ENCODE data around the gene GPR34. TPM values are rescaled to one million over a fixed set of nuclear protein-coding genes. Genes with fewer than 3 reads are reported as not detected.

GPR34 gene
- polyA plus RNA-seq, 3 donors, result 1.9 to 6.1 (median 5.1) TPM

DNA sequence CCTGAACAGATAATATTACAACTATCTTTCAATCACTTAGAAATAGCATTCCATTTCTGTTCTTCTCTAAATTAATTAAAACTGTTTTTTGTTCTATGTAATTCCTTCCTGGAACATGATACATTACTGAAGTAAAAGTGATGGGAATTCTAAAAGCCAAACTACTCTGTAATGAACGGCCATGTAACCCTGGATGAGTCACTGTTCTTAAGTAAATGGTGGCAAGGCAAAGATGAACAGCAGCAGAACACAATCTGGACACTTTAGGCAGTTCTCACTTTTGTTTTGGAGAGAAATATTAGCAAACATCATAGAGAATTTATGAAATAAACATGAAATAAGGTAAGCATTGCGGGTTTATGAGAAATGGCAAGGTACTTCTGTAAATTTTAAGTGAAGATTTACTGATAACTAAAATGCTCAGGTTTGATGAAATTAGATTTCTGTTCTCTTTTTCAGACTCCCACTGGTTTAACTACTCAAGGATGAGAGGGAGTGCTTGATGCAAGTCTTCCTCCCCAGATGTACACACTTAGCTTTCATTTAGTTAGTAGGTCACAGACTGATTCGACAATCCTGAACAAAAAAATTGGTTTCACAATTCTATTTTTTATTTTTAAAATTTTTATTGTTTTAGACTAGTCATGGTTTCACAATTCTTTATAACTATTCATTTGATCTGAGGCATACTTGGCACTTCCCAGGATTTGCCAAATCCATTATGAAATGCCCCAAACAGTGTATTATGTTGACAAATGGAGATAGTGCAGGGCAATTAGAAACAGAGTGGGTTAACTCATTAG is 34.2 kb downstream of the GPR34 start:
- no peak for DNase-seq (ENCODE audit: extremely low read depth in 1 of 11, low read depth in 9 of 11, low spot score in 4 of 11)

DNA sequence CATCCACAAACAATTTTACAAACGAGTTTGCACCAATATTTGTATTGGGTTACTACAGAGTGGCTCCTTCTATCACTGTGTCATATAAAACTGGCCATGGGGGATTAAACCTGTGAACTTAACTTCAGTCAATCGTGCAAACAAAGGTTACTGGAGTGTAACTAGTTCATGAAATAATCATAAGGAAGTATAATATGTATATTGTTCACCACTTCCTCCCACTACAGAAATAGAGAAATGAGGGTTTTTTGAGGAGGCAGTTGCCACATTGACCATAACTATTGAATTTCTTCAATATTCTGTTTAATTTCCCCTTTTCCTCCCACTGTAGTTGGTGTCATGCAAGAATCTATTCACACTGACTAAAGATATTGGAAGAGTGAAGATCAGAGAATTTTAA is 35.1 kb downstream of the GPR34 start, which contains the start of gene GPR82:
GPR82 (plus strand) TSS at position 356 of the 400 bp plus-strand sequence. CDS start 2,846 bp downstream, outside the sequence.
- DNase-seq (ENCODE audit: extremely low read depth in 1 of 11, low read depth in 9 of 11, low spot score in 4 of 11), result no peak

DNA sequence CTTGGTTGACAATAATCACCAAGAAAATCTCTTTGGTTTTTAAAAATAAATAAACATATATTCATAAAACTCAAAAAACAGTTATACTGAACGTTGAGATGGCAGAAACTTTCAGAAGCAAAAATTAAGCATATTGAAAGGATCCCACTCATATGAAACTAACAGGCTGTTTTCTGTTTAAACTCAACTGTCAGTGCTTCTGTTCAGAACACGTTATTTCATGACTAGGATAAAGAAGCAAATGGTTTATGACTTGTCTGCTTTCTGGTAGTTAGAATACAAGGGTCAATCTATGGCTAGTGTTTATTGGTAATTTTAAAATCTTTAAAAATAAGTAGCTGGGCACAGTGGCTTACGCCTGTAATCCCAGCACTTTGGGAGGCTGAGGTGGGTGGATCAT is 39.4 kb downstream of the GPR34 start:
- DNase-seq (ENCODE audit: extremely low read depth in 1 of 11, low read depth in 9 of 11, low spot score in 4 of 11), result no peak

DNA sequence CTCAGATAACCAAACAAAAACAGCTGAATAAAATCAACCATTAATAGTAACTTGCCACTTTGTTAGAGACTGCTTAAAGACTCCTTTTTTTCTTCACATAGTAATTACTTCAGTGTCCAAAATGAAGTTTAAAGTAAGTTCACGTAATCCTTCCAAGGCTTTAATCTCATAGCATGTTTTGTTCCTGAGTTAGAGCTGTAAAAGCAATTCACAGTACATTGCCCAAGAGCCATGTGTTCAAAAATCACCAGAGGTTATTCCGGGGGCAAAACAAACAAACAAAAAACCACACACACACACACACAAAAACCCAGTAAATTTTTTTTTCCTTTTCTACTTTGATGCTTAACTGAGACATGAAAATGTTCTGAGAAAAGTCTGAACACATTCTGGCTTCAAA is 41.3 kb downstream of the GPR34 start:
- DNase-seq (ENCODE audit: extremely low read depth in 1 of 11, low read depth in 9 of 11, low spot score in 4 of 11), result no peak

DNA sequence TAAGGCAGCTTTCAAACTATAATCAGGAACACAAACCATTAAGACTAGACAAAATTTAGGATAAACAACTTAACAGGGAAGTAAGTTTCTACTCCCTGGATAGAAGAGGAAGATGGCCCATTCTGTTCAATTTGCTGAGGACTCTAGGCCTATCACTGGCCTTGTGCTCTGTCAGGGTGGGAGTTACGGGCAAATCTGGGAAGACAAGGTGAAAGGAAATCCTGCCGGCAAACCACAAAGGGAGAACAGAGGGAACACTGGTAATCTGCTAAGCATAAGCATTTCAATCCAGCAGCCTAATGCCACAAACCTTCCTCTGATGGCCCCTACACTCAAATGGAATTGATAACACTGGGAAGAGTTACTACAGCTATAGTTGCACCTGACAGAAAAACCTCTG is 43.5 kb downstream of the GPR34 start:
- no peak for DNase-seq (ENCODE audit: extremely low read depth in 1 of 11, low read depth in 9 of 11, low spot score in 4 of 11)

DNA sequence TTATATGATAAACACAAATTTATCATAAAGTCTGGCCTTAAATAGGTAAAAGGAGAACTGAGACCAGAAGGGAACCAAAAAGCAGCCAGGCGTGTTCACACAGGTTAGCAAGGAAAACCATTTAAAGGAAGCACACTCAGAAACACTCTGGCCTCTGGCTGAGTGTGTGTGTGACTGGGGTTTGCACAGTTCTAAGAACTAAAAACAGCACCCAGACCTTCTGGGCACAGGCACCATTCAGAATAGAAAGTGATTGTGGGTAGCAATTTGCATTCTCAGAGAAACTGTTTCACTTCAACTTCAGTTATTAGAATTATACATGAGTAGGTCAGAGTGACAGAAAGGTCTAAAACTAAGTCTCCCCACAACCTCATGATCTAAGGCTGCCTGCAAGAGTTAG is 45.2 kb downstream of the GPR34 start:
- no peak for DNase-seq (ENCODE audit: extremely low read depth in 1 of 11, low read depth in 9 of 11, low spot score in 4 of 11)

DNA sequence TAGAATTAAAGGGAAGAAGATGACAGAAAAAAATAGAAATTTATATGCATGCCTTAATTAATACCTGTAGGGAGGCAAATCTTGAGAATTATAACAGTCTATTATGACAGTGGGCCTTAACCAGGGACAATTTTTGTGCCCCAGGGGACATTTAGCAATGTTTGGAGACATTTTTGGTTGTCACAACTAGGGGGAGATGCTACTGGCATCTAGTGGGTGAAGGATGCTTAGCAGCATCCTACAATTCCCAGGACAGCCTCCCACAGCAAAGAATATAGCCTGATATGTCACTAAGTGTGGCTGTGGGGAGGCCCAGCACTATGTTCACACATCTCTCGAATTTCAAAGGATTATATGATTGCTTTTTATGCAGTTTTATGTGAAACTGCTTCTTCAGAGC is 45.8 kb downstream of the GPR34 start:
- no peak for DNase-seq (ENCODE audit: extremely low read depth in 1 of 11, low read depth in 9 of 11, low spot score in 4 of 11)

DNA sequence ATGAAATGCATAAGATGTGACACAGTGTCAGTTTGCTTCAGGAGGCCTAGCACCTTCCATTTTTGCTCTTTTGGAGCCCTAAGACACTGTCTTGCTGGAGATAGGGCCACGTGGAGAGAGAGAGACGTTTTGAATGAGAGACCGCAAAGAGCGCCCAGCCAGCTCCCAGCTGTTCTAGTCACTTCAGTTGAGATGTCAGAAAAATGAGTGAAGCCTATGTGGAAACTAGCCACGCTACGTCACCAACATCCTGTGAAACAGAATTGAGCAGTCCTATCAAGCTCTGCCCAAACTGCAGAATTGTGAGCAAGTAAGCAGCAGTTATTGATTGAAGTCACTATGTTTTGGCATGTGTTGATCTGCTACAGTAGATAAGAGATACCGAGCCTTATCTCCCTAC is 48.3 kb downstream of the GPR34 start:
- DNase-seq (ENCODE audit: extremely low read depth in 1 of 11, low read depth in 9 of 11, low spot score in 4 of 11), result no peak

DNA sequence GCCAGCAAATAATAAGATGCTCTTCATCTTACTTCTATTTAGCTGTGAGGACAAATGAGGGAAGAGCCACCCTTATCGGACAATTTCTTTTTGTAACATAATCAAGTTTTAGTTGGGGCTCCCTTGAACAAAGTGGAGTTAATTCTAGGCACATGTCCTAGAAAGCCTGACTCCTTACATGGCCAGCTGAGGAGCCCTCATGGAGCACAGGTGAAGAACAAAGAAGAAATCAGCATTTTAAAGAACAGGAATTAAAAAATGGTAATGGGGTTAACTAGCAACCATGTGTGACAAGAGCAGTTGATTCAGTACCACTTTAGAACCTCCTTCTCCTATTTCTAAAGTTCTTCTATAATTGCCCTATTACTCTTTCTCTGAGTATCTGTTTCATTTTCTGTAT is 51.1 kb downstream of the GPR34 start:
- DNase-seq (ENCODE audit: extremely low read depth in 1 of 11, low read depth in 9 of 11, low spot score in 4 of 11), result no peak

Other genes starting within 250 kb of the GPR34 start
- under 1 TPM in 2 of 3 donors, not detected in 1; 0.07 to 0.09 TPM for gene NYX, start 241.6 kb upstream of the GPR34 start, polyA plus RNA-seq (ENCODE audit: insufficient read length in 3 of 3)
- gene GPR82, start 35.2 kb downstream of the GPR34 start, polyA plus RNA-seq (ENCODE audit: insufficient read length in 3 of 3), result under 1 TPM; 0.06 to 0.20 (median 0.11) TPM
- 10 to 100 TPM; 44.7 to 52.3 (median 47.4) TPM for gene CASK, start 234.6 kb downstream of the GPR34 start, polyA plus RNA-seq (ENCODE audit: insufficient read length in 3 of 3)

Data from renal cortex interstitium (tissue), 11 donors.